GM21447 (cell line): Measurements from ENCODE around the gene MERTK.

Source experiments
- ATAC-seq: cut with Tn5 transposase; IDR thresholded peaks from one replicate; pipeline ENCODE4 v1.9.1; 2021; ENCODE audit not compliant: unreplicated experiment

The MERTK gene

DNA sequence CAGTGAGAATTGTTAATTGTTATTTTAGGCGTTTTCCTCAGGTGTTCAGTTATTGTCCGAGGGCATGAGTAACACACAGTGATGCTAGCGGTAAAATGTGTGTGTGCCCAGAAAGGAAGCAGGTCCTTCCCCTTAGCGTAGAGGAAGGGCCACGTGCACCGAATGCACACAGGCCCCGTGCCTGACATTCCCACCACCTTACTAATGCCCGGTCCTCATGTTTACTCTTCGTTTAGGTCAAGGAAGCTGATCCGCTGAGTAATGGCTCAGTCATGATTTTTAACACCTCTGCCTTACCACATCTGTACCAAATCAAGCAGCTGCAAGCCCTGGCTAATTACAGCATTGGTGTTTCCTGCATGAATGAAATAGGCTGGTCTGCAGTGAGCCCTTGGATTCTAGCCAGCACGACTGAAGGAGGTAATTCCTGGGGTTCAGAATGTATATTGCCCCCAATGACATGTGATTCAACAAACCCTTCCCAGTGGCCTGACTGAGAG, 76.7 kb downstream of the MERTK start:
- no peak for ATAC-seq

DNA sequence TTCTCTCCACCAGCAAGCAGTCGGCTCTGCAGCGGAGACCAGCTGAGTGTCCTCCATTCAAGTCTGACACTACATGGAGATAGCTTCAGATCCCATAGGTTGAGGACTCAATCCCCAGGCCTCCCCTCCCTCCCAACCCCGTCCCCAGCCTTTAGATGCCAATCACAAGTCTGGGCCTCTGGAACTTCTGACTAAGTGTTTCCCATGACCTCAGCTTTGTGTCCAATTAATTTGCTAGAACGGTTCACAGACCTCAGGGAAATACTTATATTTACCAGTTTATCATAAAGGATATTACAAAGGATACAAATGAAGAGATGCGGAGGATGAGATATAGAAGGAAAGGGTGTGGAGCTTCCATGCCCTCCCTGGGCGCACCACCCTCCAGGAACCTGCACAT, 77.4 kb downstream of the MERTK start:
- no peak for ATAC-seq

DNA sequence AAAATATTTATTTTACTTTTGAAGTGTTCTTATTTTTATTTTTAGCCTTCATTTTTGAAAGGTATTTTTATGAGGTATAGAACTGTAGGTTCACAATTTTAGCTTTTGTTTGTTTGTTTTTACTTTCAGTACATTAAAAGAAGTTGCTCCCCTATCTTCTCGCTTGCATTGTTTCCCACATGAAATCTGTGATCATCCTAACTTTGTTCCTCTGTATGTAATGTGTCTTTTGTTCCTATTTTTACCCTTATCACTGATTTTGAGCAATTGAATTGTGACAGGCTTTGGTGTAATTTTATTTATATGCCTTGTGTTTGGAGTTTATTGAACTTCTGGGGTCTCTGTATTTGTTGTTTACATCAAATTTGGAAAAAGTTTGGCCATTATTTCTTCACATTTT, 78.8 kb downstream of the MERTK start:
- no peak for ATAC-seq

DNA sequence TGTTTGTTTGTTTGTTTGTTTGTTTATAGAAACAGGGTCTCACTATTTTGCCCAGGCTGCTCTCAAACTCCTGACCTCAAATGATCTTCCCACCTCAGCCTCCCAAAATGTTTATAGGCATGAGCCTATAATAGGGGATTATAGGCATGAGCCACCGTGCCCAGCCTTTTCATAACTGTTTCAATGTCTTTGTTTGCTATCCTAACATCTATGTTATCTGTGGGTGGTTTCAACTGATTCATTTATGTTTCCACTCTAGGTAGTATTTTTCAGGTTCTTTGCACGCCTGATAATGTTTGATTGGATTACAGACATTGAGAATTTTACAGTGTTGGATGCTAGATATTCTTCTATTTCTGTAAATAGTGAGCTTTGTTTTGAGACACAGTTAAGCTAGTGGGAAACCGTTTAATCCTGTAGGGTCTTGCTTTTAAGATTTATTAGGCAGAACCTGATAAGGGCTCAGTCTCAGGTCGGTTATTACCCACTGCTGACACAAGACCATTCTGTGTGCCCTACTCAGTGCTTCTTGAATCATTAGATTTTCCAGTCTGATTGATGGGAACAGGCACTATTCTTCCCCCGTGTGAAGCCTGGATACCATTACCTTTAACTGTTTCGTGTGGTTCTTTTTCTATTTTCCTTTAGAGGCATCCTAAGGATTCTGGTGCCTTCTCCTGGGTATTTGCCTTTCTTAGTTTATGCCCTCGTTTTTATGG, 80.2 kb downstream of the MERTK start:
- no peak for ATAC-seq

DNA sequence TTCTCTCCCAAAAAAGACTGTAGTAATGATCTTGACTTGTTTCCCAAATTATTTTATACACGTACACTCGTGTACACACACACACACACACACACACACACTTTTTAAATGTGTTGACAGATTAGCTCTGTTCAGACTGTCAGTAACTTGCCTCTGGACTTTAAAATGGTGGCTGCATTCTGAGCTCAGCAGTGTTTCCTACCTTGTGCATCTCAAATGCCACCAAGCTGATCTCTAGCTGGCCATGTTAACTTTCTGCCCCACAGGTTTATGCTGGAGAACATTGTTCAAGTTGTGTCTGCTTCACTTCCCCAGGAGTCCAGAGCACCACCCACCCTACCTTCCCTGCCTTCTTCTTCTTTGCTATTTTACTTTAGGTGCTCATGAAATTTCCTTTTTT, 83.3 kb downstream of the MERTK start:
- ATAC-seq, result no peak

DNA sequence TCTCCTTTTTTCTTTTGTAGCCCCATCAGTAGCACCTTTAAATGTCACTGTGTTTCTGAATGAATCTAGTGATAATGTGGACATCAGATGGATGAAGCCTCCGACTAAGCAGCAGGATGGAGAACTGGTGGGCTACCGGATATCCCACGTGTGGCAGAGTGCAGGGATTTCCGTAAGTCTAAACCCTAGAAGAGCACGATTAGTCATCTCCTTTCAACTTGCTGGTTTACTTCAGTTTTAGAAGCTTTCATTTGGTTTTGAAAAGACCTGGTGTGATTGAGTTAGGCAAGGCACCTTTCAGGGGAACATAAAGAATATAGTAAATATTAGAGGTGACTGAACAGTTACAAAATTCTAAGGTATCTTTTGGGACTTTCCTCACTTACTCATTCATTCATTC, 84.4 kb downstream of the MERTK start:
- no peak for ATAC-seq

DNA sequence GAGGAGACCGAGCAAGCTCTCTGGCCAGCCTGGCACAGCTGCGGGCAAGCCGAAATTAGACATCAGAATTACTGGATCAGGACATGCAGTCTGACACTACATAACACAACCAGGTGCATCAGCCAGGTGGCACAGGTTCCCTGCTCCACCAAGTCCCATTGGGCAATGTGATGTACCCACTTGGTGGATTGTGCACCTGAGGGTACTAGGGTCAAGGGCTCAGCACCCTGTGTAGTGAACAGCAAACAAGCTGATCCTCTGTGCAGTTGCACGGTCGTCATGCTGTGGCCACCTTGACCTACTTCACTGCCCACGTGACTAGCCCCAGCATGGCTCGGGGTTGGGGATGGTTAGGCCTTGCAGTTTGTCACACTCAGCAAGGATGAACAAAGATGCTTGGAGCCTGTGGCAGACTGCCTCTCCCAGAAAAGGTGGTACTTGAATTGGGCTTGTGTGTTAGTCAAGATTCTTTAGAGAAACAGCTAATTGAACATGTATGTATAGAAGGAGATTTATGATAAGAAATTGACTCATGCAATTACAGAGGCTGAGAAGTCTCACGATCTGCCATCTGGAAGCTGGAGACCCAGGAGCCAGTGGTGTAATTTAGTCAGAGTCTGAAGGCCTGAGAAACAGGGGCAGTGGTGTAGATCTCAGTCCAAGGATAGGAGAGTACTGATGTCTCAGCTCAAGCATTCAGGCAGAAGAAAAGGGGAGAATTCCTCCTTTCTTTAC, 85.2 kb downstream of the MERTK start:
- no peak for ATAC-seq

DNA sequence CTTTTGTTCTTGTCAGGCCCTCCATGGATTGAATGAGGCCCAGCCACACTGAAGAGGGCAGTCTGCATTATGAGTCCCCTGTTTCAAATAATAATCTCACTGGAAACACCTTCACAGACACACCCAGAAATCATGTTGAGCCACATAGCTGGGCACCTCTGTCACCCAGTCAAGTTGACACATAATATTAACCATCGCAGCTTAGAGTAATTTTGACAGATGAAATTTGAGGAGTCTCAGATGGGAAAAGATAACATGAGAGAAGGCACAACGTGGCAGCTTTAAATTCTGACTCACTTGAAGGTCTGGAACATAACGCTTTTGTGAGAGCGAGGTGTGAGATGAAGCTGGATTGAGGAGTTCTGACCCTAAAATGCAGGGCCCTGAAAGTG, 85.8 kb downstream of the MERTK start:
- no peak for ATAC-seq

DNA sequence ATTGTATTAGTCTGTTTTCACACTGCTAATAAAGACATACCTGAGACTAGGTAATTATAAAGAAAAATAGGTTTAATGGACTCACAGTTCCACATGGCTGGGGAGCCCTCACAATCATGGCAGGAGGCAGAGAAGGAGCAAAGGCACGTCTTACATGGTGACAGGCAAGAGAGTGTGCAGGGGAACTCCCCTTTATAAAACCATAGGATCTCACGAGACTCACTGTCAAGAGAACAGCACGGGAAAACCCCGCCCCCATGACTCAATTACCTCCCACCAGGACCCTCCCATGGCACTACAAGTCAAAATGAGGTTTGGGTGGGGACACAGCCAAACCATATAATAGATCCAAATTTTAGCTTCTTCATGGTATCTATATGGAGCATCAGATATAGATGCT, 87.1 kb downstream of the MERTK start:
- no peak for ATAC-seq

DNA sequence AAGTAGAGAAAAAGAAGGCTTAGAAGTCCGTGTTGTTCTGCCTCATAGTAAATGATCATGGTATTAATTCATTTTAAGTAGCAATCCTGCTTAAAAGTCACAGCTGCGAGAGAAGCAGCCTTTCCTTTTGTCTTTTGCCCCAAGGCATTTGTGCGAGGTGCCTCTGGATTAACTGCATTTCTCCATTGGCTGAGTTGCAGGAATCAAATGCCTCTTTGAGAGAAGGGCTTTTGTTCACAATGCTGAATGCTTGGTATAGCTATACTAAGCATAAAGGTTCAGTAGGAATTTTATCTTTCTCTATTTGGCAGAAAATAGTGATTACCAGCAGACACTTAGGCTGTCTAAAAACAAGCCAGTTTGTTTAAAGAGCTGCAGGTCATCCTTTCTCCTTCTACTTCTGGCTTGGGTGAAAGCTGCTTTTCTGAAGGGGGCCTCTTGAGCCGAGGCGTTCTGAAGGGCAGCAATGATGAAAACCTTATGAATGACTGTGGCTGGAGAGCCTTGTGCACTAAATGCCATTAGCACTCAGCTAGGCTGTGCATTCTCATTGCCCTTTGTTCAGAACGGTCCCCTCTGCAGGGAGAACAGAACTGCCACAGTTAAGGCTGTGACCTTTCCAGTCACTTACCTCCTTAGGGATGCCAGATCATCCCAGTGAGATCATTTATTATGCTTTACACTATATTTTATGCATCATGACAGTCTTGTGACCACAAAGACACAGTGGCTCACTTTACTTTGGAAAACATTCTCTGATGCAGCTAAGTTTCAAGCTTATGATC, 87.9 kb downstream of the MERTK start:
- ATAC-seq, result no peak

DNA sequence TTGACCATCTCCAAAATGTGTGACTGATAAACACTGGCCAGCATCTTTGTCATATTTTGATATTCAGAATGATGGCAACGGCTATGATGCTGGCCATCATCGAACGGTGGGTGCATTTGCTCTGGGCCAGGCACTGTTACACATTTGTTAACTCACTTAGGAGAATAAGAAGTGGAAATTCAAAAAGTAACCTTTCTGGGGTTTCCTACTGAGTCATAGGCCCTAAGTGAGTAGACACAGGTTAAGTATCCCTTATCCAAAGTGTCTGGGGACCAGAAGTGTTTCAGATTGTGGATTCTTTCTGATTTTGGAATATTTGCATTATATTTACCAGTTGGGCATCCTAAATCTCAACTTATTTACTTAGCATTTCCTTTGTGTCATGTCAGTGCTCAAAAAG, 92.0 kb downstream of the MERTK start:
- no peak for ATAC-seq

DNA sequence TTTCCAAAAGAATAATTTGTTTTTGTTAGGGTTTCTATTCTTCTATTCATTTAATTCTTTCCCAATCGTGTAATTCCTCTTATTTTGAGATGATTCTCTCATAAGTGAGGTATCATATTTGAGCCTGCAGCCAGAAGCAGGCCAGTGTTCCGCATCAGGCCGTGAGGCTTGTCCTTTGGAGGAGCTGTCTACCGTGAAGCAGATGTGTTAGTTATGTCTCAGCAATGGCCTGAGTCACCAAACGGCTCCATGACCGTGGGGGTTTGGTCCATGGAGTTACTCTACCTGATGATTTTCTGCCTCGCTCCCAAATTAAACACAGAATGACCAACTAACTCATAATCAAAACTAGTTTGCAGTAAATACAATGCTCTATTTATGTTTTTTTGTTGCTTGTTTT, 92.4 kb downstream of the MERTK start:
- ATAC-seq, result no peak

DNA sequence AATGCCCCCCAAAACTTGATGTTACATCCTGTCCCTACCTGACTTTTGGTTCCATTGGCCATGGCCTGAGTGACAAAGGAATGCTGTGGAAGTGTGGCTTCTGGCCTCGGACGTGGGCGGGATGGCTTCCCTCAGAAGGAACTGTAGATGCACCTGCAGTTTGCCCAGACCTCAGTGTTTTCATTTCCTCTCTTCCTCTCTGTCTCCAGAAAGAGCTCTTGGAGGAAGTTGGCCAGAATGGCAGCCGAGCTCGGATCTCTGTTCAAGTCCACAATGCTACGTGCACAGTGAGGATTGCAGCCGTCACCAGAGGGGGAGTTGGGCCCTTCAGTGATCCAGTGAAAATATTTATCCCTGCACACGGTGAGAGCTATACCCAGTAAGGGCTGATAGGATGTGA, 95.6 kb downstream of the MERTK start:
- ATAC-seq, result no peak

DNA sequence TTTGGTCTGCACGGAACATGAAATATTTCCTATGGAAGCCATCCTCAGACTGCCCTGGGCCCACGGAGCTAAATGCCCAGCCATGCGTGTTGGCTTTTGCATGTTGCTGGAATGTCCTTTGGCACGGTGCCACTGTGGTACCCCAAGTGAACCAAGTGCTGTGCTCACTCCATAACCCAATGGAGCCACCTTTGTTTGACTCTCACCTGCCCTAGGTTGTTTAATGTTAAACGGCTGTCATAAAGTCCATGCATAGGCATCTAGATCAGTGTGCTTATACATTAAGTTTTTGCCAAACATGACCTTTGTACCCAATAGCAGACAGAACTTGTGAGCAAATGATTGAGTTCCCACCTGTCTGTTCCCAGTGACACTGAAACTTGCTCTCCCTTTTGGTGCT, 96.7 kb downstream of the MERTK start:
- ATAC-seq, result no peak

DNA sequence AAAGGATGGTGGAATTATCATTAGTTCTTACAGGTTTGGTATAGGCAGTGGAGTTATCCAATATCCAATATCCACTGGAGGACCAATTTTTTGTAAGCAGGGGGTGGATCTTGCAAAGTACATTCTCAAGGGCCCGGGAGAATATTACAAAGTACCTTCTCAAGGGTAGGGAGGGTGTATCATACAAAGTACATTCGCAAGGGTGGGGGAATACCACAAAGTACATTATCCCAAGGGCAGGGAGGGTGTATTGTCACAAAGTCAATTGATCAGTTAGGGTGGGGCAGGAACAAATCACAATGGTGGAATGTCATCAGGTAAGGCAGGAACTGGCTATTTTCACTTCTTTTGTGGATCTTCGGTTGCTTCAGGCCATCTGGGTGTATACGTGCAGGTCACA, 101.4 kb downstream of the MERTK start:
- no peak for ATAC-seq

DNA sequence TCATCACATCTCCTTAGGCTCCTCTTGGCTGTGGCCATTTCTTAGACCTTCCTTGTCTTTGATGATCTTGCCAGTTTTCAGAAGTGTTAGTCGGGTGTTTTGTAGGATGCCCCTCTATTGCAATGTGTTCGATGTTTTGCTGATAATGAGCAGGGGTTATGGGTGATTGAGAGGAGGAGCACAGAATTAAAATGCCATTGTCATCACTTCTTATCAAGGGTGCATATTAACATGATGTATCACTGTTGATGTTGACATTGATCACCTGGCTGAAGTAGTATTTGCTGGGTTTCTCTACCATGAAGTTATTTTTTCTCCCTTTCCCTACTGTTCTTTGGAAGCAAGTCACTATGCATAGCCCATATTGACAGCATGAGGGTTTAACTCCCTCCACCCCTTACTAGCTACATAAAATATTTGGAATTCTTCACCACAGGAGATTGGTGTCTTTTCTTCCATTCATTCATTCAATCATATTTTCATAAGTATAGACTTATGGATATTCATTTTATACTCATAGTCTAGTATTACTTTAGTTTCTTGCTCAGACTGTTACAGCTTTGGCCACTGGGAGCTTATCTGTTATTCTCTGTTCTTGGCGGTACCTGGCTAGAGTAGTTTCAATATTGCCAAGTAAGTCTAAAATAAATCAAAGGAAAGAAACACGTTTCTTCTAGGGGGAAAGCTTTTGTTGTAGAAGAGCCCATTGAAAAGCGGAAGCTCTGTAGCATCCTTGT, 102.2 kb downstream of the MERTK start:
- ATAC-seq, result no peak

DNA sequence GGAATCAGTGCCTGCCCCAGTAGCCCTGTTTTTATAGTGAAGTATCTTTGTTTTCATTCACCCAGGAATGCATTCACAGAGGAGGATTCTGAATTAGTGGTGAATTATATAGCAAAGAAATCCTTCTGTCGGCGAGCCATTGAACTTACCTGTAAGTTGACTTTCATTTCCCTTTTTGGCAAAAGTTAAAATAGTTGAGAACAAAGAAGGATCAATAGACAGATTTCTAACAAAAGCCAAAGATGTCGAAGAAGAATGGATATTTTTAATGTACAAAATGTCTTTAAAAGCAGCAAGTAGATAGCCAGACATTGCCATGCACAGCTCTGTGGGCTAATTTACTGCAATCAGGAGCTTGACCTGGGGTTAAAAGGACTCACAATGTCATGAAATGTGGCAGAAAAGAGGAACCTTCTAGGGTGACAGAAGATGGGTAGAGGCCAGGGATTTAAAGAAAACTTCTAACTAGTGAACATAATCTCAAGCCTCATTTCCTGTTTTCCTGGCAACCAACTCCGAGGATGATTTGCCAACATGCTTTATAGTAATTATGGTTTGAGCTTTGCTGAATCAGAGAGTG, 102.8 kb downstream of the MERTK start:
- peak; percentile 54 for ATAC-seq

DNA sequence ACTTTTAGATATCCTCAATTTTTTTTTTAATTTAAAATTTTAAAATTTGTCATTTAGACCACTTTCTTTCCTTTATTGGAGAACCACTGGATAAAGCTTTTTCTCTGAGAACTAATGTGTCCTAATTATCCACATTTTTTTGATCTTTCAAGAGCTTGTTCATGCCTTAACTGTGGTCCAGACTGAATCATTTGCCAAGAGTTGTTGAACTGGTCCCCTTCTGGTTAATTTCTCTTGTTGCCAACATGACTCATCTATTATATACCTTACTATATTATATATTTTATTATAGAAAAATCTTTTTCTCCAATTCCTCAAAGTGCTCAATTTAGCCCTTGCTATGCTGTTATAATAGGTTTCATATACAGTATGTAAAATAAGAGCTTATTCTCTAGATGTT, 103.5 kb downstream of the MERTK start:
- no peak for ATAC-seq

DNA sequence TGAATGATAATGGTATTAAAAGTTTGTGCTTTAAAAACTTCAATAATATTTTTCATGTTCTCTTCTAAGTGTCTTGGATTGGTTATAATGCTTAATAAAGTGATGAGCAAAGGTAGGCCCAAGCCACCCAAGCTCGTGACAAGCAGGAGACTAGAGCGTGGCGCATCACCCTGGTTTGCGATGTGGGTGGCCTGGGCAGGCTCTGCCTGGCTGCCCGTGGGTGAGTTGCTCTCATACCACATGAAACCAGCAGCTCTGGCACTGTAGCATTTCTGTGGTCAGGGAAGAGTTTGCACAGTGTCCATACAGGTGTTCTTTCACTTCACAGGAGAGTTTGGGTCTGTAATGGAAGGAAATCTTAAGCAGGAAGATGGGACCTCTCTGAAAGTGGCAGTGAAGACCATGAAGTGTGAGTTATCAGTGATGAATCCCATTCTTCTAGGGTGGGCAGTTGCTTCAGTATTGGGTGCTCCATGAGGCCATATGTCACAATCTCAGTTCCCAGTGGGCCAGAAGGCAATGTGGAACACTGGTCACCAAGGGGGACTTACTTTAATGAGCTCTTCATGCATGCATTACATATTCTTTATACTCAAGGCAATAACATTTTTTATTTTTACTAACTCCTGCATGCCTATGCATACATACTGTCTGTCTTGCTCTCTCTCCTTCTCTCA, 105.3 kb downstream of the MERTK start:
- no peak for ATAC-seq

DNA sequence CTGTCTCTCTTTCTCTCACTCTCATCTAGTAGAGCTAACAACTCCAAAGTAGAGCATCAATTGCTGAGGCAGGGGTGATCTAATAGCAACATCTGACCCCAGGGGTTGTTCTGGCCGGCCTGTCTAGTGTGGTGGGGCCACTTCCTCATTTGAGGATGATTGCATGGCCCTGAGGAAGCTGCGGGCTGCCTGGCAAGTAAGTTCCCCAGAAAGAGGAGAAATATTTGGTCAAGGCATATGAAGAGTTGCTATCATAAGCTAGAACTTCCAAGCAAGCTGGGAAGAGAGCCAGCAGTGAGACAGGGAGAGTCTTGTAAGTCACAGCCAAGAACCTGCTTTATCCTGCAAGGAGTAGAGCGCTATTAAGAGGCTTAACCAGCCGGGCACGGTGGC, 105.8 kb downstream of the MERTK start:
- no peak for ATAC-seq
